Activated naive CD4-positive, alpha-beta T cell treated with anti-CD3 and anti-CD28 coated beads for 36 hours (primary cell): ENCODE data around the gene TRAPPC2L. TPM values are rescaled to one million over a fixed set of nuclear protein-coding genes. Genes with fewer than 3 reads are reported as not detected.

Source experiments
- CTCF ChIA-PET: fragments of 350-600 bp; sonication (Branson Sonifier 250); formaldehyde crosslinking; loops from one replicate; lab custom pipeline; 2021; ENCODE audit warnings: antibody characterized with exemption; lab: Charles Lee
- DNase-seq: peaks from one replicate; pipeline ENCODE4 v3.0.0-alpha.2; 2020
- H3K27ac Mint-ChIP-seq: one replicate; pipeline ENCODE4 v1.8.0; 2021; ENCODE audit warnings: mild to moderate bottlenecking, mixed read lengths
- H3K27me3 Mint-ChIP-seq: one replicate; pipeline ENCODE4 v1.8.0; 2021; ENCODE audit warnings: low read depth, mixed read lengths
- H3K36me3 Mint-ChIP-seq: one replicate; pipeline ENCODE4 v1.8.0; 2021; ENCODE audit warnings: low read depth, mixed read lengths
- H3K4me1 Mint-ChIP-seq: one replicate; pipeline ENCODE4 v1.8.0; 2021; ENCODE audit warnings: low read depth, mixed read lengths
- H3K4me3 Mint-ChIP-seq: one replicate; pipeline ENCODE4 v1.8.0; 2021; ENCODE audit warnings: mild to moderate bottlenecking, moderate library complexity, mixed read lengths
- H3K9me3 Mint-ChIP-seq: one replicate; pipeline ENCODE4 v1.8.0; 2021; ENCODE audit warnings: mixed read lengths
- intact Hi-C: fragments of 100-400 bp; cut with micrococcal nuclease; formaldehyde crosslinking; loops from one replicate; pipeline ENCODE4 v1.15.1; 2023
- total RNA-seq, 2 experiments: library from RNA; stranded (reverse); gene quantifications; one replicate each; pipeline ENCODE4 v1.2.3, GENCODE V29; 2021

Gene TRAPPC2L
- total RNA-seq, 2 experiments from 2014 or later: 57.7 to 66.1 TPM

DNA sequence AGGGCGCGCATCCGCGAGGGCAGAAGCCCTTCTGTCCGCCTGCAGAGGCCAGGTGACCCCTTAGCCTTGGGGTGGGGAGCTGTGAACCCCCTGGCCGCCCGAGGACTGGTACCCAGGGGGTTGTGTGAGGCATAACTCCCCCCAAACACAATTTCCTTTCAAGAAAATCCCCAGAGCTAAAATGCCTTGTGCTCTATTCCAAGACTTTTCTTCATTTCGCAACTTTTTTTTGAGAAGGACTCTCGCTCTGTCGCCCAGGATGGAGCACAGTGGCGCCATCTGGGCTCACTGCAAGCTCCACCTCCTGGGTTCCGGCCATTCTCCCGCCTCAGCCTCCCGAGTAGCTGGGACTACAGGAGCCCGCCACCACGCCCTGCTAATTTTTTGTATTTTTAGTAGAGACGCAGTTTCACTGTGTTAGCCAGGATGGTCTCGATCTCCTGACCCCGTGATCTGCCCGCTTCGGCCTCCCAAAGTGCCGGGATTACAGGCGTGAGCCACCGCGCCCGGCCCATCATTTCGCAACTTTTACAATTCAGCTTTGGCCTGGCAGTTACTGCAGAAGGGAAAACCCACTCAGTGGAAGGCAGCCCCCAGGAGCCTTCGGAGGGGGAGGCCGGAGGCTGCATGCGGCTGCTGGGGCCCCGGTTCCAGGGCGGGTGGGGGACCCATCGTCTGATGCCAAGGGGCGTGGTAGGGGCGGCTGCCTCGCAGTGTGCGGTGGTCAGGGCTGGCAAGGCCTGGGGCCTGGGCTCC, 44.2 kb upstream of the TRAPPC2L start:
- Mint-ChIP-seq H3K36me3 (peaks cover 31% of the 10 kb centered on the region), H3K4me3 (peak overlapping the region; percentile 97), H3K4me1 (peaks cover 25% of the 10 kb centered on the region), H3K27me3 (no peaks in the 10 kb centered on the region), H3K9me3 (no peaks in the 10 kb centered on the region), H3K27ac (peak overlapping the region; percentile 91)
- CTCF ChIA-PET: interaction anchor here (0.6 to 8.0 kb wide), 8 partner anchors 19 to 755 kb away, joined by 3 to 45 read pairs (median 4); partner anchors contain the start of genes GALNS and TRAPPC2L
- DNase-seq: peak; percentile 58
- intact Hi-C loops: loop anchor here (1.0 to 5.0 kb wide), 8 partner anchors 9 to 405 kb away; partner anchors contain the start of genes CDH15, CDT1, TRAPPC2L and ZNF778

DNA sequence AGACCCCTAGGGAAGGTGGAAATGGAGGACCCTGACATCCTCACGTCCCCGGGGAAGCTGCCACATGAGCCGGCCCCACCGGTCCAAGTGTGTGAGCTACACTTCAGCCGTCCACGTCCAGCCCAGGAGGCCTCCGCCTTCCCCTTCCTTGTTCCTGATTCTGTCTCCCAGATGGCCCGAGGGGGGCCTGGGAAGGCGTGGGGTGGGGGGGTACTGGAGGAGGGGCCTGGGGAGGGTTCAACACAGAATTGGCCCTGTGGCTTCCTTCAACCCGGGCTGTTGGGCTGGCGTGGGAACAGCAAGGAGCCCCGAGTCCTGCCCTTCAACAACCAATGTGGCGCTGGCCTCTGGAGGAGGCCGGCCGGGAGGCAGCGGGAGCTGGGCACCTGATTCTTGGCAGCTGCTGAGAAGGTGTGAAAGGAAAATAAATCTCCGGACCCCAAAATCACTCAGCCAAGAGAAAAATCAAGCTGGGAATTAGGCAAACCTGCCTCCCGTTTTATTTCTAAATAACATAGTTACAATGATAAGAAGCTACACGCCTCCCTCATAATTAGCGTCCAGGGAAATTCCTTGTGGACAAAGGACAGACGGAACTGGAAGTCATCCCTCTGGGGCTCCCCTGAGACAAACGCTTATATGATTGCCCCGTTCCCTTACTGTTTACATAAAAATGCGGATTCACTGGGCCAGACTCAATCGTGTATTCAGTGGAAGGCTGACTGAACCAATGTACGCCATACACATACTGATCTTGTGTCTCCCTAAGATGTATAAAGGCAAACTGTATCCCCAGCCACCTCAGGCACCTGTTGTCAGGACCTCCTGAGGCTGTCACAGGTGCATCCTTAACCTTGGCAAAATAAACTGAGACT, 43.4 kb upstream of the TRAPPC2L start:
- Mint-ChIP-seq H3K27ac (no peak overlapping the region), H3K4me1 (peaks cover 20% of the 10 kb centered on the region), H3K9me3 (no peaks in the 10 kb centered on the region), H3K27me3 (no peaks in the 10 kb centered on the region), H3K36me3 (peaks cover 24% of the 10 kb centered on the region), H3K4me3 (no peak overlapping the region)
- no peak for DNase-seq
- CTCF ChIA-PET: interaction anchor here (1.7 to 8.0 kb wide), 3 partner anchors 20 to 76 kb away, joined by 6 to 45 read pairs (median 11); partner anchors contain the start of genes GALNS and TRAPPC2L
- intact Hi-C loops: loop anchor here (5.0 kb wide), 2 partner anchors 124 to 284 kb away; no protein-coding TSS in a partner anchor

DNA sequence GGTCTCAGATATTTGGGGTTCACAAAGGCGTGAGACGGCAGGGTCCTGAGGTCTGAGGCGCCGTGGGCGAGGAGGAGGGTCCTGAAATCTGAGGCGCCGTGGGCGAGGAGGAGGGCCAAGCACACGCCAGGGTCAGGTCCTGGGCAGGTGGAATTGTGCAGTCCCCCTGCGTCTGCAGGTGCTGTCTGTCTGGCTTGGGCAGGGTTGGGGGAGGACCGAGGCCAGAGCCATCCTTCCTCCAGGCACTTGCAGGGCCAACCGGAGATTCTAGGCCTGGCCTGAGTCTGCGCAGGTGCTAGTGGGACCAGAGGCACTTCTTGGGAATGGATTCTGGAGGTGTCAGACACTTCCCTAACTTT, 42.8 kb upstream of the TRAPPC2L start:
- Mint-ChIP-seq H3K4me3 (no peak overlapping the region), H3K9me3 (no peaks in the 10 kb centered on the region), H3K27ac (no peak overlapping the region), H3K27me3 (no peaks in the 10 kb centered on the region), H3K36me3 (peaks cover 18% of the 10 kb centered on the region), H3K4me1 (peaks cover 16% of the 10 kb centered on the region)
- CTCF ChIA-PET: interaction anchor here (0.6 to 8.0 kb wide), 2 partner anchors 44 to 127 kb away, joined by 4 to 45 read pairs; partner anchors contain the start of genes GALNS and TRAPPC2L
- no peak for DNase-seq
- intact Hi-C loops: loop anchor here (5.0 kb wide), 2 partner anchors 123 to 283 kb away; no protein-coding TSS in a partner anchor

DNA sequence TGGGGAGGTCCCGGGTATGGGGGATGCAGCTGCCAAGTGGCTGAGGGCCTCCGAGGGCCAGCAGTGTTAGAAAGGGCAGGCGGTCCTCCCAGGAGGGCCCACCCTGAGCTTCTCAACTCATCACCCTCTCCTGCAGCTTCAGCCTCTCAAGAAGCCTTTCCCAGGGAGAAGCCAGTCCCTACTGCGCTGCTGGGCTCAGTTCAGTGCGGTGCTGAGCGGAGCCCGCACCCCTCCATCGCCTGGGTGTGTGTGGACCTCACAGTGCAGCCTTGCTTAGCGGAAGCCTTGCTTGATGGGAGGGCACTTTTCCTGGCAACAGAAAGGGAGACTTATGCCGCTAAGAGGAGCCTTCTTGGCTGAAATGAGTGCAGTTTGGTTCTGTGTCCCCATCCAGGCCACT, 41.7 kb upstream of the TRAPPC2L start:
- intact Hi-C loops: loop anchor here (5.0 kb wide), 1 partner anchor 107 kb away; no protein-coding TSS in a partner anchor
- H3K27me3 Mint-ChIP-seq: no peaks in the 10 kb centered on the region

DNA sequence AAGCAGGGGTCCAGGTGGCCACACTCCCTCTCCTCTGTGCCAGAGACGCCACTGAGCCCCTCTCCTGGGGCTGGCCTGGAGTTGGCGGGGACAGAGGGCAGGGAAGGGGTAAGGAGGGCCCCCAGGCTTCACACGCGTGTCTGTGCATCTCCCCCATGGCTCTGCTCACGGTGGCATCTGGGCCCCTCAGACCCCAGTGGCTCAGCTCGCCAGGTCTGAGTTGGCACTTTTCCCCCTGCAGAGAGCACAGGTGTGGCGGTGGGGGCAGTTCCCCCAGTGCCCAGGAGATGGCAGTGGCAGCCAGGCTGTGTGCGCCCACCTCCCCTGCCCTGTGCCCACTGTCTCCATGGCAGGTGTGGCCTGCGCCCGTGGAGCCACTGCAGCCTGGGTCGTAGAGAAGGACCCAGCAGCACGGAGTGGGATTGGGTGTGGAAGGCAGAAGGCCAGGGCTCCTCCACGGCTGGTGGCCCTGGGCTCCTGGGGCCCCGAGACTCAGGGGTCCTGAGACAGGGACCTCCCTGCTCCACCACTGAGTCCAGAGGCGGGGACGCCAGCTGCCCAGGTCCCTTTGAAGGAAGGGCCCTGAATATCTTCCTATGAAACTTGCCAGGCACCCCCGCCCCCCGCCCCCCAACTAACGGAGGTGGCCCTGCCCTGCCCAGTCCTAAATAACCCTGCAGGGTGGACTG, 40.9 kb upstream of the TRAPPC2L start:
- Mint-ChIP-seq H3K4me3 (no peak overlapping the region), H3K27ac (no peak overlapping the region), H3K9me3 (no peaks in the 10 kb centered on the region), H3K36me3 (no peaks in the 10 kb centered on the region), H3K27me3 (no peaks in the 10 kb centered on the region), H3K4me1 (peaks cover 4% of the 10 kb centered on the region)
- peak; percentile 63 for DNase-seq
- CTCF ChIA-PET: interaction anchor here (0.6 to 8.0 kb wide), 3 partner anchors 42 to 518 kb away, joined by 3 to 45 read pairs (median 5); partner anchors contain the start of genes GALNS and TRAPPC2L
- intact Hi-C loops: loop anchor here (5.0 kb wide), 1 partner anchor 106 kb away; no protein-coding TSS in a partner anchor

More for the DNA sequence above, 41.7 kb upstream of the TRAPPC2L start:
- H3K36me3 Mint-ChIP-seq: peaks cover 8% of the 10 kb centered on the region
- no peak overlapping the region for H3K27ac Mint-ChIP-seq
- peaks cover 5% of the 10 kb centered on the region for H3K4me1 Mint-ChIP-seq
- no peak for DNase-seq
- CTCF ChIA-PET: interaction anchor here (0.6 to 8.0 kb wide), 4 partner anchors 43 to 519 kb away, joined by 3 to 45 read pairs (median 4); partner anchors contain the start of genes GALNS and TRAPPC2L
- H3K4me3 Mint-ChIP-seq: no peak overlapping the region
- no peaks in the 10 kb centered on the region for H3K9me3 Mint-ChIP-seq

DNA sequence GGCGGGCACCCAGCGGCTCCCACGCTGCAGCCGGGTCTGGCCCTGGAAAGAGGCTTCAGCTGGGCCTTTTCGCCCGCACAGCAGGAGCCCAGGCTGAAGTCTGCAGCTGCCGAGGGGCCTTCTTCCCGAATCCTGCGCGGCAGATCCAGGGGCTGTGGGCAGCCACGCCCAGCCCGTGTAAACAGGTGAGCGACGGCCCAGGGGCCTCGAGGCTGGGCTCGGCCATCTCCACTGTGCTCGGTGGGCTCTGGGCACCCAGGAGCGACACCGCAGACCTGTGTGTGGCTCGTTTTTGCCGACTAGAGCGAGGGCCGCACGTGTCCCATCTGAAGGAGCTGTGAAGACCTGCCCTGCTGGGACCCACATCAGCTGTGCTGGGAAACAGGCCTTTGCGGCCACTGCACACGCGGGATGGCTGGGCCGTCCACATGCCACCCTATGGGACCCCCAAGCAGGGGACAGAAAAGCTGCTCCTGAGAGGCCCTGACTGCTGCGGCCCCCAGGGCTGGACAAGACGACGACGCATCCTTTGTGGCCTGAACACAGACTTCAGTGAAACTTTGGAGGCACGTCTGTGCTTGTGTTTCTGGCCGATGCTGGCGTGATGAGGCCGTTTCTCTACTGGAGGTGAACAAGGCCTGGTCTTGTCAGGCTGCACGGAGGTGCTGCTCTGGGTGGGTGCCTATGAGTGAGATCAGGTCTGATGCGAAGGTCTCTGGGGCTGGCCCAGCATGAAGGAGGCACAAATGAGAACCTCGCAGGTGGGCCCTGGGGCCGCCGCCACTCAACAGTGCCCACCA, 40.0 kb upstream of the TRAPPC2L start:
- no peak overlapping the region for H3K27ac Mint-ChIP-seq
- H3K27me3 Mint-ChIP-seq: no peaks in the 10 kb centered on the region
- CTCF ChIA-PET: interaction anchor here (8.0 kb wide), 1 partner anchor 41 kb away, joined by 45 read pairs; the partner anchor contains the start of genes GALNS and TRAPPC2L
- no peak for DNase-seq
- no peaks in the 10 kb centered on the region for H3K9me3 Mint-ChIP-seq
- peaks cover 3% of the 10 kb centered on the region for H3K4me1 Mint-ChIP-seq
- H3K4me3 Mint-ChIP-seq: no peak overlapping the region
- no peaks in the 10 kb centered on the region for H3K36me3 Mint-ChIP-seq
- intact Hi-C loops: loop anchor here (5.0 kb wide), 1 partner anchor 105 kb away; no protein-coding TSS in a partner anchor

DNA sequence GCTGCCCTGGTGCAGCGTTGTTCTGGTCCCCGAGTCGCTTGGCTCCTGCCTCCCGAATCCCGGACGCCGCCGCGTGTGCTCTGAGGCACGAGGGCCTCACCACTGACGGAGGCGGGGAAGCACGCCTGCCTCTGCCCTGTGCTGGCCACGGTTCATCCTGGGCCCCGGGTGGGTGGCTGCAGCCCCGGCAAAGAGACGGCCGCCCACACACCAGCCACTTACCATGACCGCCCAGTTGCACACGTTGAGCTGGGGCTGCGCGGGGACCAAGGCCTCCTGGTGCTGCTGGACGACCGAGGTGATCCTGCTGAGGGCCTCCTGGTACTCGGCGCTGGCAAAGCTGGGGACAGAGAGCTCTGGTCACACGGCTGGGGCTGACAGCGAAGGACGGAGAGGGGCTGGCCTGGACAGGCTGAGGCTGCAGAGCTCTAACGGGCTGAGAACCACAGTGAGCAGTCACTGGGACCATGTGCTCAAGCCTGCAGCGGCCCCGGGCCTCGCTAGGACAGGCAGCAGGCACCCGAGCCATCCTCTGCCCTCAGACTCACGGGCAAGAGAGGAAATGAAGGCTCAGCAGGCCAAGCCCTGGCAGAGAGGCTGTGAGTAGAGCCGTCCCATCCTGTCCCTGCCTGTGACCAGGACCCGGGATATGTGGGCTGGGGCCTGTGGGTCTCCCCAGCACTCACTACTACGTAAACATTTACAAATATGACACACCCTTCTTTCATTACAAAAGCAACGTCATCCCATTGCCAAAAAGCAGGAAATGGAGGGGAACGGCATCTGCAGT, 38.9 kb upstream of the TRAPPC2L start:
- no peaks in the 10 kb centered on the region for H3K36me3 Mint-ChIP-seq
- CTCF ChIA-PET: interaction anchor here (8.0 kb wide), 1 partner anchor 40 kb away, joined by 45 read pairs; the partner anchor contains the start of genes GALNS and TRAPPC2L
- H3K9me3 Mint-ChIP-seq: no peaks in the 10 kb centered on the region
- H3K27me3 Mint-ChIP-seq: no peaks in the 10 kb centered on the region
- H3K4me3 Mint-ChIP-seq: no peak overlapping the region
- intact Hi-C loops: loop anchor here (5.0 kb wide), 1 partner anchor 104 kb away; no protein-coding TSS in a partner anchor
- DNase-seq: no peak
- H3K27ac Mint-ChIP-seq: no peak overlapping the region
- no peaks in the 10 kb centered on the region for H3K4me1 Mint-ChIP-seq

DNA sequence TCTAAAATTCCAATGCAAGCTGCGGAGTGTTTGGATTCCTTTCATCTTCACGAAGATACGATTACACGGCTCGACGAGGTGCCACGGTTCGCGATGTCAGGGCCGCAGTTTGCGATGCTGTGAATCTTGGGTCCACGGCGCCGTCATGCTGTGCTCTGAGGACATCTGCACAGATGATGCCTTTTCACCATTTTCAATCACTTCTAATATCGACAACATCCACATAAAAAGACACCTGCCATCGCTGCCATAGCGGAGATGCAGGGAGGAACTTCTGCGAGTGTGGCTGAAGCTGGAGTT, 38.4 kb upstream of the TRAPPC2L start:
- Mint-ChIP-seq H3K27me3 (no peaks in the 10 kb centered on the region), H3K36me3 (no peaks in the 10 kb centered on the region), H3K4me3 (no peak overlapping the region), H3K9me3 (no peaks in the 10 kb centered on the region), H3K27ac (no peak overlapping the region), H3K4me1 (no peaks in the 10 kb centered on the region)
- no peak for DNase-seq
- CTCF ChIA-PET: interaction anchor here (8.0 kb wide), 1 partner anchor 39 kb away, joined by 45 read pairs; the partner anchor contains the start of genes GALNS and TRAPPC2L
- intact Hi-C loops: loop anchor here (5.0 kb wide), 1 partner anchor 104 kb away; no protein-coding TSS in a partner anchor

DNA sequence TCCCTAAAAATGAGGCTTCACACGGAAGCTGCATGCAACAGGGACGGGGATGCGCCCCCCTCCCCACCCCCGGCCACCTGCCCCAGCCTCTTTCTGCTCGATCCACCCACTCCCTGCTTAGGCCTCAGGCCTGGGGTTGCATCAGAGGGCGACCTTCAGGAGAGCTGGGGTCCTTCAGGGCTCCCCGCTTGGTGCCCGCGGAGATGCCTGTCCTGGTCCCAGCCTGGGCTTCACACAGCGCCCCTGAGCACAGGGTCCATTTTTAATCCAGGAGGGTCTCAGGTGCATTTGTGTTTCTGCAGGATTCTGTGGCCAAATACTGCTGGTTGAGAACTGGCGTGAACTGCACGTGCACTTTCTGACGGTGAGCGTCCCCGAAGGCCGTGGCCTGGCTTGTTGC, 37.8 kb upstream of the TRAPPC2L start:
- Mint-ChIP-seq H3K27me3 (no peaks in the 10 kb centered on the region), H3K27ac (no peak overlapping the region), H3K4me3 (no peak overlapping the region), H3K36me3 (no peaks in the 10 kb centered on the region), H3K4me1 (no peaks in the 10 kb centered on the region), H3K9me3 (no peaks in the 10 kb centered on the region)
- intact Hi-C loops: loop anchor here (5.0 kb wide), 1 partner anchor 103 kb away; no protein-coding TSS in a partner anchor
- CTCF ChIA-PET: interaction anchor here (8.0 kb wide), 1 partner anchor 39 kb away, joined by 45 read pairs; the partner anchor contains the start of genes GALNS and TRAPPC2L
- no peak for DNase-seq

DNA sequence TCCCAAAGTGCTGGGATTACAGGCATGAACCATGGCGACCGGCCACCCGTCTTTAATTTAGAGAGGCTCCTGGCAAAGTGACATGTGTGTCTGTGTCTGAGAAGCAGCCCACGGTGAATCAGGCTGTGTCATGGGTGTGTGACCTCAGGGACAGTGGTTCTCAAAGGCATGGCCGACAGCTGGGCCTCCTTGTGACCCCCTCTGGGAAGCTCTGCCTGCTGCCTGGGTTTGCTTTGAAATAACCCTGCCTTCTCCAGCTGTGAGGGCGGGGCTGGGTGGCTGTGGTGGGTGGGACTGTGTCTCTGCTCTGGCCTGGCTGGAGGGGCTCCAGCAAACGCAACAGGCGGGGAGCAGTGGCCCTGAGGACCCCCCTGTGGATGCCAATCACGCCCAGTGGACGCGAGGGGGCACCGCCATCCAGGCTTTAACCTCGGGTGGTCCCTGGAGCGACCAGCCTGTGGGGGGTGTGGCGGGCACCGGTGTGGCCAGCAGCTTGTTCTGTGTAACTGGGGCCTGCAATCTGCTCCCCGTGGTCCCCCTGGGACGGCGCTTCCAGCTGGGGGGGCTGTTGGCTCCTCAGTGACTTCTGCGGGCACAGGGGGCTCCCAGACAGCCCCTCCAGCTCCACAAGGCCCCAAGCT, 36.4 kb upstream of the TRAPPC2L start:
- intact Hi-C loops: no loop called here
- no peaks in the 10 kb centered on the region for H3K36me3 Mint-ChIP-seq
- H3K27ac Mint-ChIP-seq: no peak overlapping the region
- H3K9me3 Mint-ChIP-seq: no peaks in the 10 kb centered on the region
- no peaks in the 10 kb centered on the region for H3K27me3 Mint-ChIP-seq
- H3K4me3 Mint-ChIP-seq: no peak overlapping the region
- H3K4me1 Mint-ChIP-seq: no peaks in the 10 kb centered on the region
- CTCF ChIA-PET: interaction anchor here (0.9 kb wide), 1 partner anchor 346 kb away, joined by 3 read pairs; no protein-coding TSS in a partner anchor
- DNase-seq: no peak
